ENCODE measurements around the gene USP7.

DNA sequence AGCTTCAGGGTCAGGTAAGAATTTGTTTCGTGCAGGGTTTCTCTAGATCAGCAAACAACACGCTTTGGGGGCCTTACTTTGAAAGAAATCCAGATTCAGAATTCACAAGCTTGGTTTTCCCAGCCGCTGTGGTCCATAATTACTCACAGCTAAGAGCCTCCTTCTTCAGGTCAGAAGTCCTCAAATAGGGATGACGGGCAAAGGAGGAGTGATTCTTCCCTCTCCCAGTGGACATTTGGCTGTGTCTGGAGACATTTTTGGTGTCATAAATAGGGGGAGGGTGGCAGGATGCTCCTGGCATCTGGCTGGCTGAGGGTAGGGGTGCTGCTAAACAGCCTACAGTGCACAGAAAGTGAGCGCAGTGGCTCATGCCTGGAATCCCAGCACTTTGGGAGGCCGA, 48.6 kb upstream of the USP7 start:
- TF ChIP-seq, protein P1, sequence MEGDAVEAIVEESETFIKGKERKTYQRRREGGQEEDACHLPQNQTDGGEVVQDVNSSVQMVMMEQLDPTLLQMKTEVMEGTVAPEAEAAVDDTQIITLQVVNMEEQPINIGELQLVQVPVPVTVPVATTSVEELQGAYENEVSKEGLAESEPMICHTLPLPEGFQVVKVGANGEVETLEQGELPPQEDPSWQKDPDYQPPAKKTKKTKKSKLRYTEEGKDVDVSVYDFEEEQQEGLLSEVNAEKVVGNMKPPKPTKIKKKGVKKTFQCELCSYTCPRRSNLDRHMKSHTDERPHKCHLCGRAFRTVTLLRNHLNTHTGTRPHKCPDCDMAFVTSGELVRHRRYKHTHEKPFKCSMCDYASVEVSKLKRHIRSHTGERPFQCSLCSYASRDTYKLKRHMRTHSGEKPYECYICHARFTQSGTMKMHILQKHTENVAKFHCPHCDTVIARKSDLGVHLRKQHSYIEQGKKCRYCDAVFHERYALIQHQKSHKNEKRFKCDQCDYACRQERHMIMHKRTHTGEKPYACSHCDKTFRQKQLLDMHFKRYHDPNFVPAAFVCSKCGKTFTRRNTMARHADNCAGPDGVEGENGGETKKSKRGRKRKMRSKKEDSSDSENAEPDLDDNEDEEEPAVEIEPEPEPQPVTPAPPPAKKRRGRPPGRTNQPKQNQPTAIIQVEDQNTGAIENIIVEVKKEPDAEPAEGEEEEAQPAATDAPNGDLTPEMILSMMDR (IDR thresholded peaks at IDR 0.05; ENCODE audit: low read depth, low read length, missing input control) = no peak
- TF ChIP-seq, protein P2, sequence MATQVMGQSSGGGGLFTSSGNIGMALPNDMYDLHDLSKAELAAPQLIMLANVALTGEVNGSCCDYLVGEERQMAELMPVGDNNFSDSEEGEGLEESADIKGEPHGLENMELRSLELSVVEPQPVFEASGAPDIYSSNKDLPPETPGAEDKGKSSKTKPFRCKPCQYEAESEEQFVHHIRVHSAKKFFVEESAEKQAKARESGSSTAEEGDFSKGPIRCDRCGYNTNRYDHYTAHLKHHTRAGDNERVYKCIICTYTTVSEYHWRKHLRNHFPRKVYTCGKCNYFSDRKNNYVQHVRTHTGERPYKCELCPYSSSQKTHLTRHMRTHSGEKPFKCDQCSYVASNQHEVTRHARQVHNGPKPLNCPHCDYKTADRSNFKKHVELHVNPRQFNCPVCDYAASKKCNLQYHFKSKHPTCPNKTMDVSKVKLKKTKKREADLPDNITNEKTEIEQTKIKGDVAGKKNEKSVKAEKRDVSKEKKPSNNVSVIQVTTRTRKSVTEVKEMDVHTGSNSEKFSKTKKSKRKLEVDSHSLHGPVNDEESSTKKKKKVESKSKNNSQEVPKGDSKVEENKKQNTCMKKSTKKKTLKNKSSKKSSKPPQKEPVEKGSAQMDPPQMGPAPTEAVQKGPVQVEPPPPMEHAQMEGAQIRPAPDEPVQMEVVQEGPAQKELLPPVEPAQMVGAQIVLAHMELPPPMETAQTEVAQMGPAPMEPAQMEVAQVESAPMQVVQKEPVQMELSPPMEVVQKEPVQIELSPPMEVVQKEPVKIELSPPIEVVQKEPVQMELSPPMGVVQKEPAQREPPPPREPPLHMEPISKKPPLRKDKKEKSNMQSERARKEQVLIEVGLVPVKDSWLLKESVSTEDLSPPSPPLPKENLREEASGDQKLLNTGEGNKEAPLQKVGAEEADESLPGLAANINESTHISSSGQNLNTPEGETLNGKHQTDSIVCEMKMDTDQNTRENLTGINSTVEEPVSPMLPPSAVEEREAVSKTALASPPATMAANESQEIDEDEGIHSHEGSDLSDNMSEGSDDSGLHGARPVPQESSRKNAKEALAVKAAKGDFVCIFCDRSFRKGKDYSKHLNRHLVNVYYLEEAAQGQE (IDR thresholded peaks at IDR 0.05) = no peak
- no peak for TF ChIP-seq TAF1 (conservative IDR thresholded peaks at IDR 0.05)
- no peak for TF ChIP-seq FOXA1 (IDR thresholded peaks at IDR 0.05)
- TF ChIP-seq JUND (IDR thresholded peaks at IDR 0.05) = no peak
- TF ChIP-seq YY1 (IDR thresholded peaks at IDR 0.05) = no peak
- TF ChIP-seq, protein P3, sequence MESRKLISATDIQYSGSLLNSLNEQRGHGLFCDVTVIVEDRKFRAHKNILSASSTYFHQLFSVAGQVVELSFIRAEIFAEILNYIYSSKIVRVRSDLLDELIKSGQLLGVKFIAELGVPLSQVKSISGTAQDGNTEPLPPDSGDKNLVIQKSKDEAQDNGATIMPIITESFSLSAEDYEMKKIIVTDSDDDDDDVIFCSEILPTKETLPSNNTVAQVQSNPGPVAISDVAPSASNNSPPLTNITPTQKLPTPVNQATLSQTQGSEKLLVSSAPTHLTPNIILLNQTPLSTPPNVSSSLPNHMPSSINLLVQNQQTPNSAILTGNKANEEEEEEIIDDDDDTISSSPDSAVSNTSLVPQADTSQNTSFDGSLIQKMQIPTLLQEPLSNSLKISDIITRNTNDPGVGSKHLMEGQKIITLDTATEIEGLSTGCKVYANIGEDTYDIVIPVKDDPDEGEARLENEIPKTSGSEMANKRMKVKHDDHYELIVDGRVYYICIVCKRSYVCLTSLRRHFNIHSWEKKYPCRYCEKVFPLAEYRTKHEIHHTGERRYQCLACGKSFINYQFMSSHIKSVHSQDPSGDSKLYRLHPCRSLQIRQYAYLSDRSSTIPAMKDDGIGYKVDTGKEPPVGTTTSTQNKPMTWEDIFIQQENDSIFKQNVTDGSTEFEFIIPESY (IDR thresholded peaks at IDR 0.05) = no peak
- no peak for TF ChIP-seq FOXA2 (IDR thresholded peaks at IDR 0.05)
- TF ChIP-seq SP1 (IDR thresholded peaks at IDR 0.05) = no peak
- no peak for TF ChIP-seq GABPA (IDR thresholded peaks at IDR 0.05 in 1 of 2, conservative IDR thresholded peaks at IDR 0.05 in 1 of 2)
- TF ChIP-seq RAD21 (IDR thresholded peaks at IDR 0.05) = no peak
- TF ChIP-seq RXRA (IDR thresholded peaks at IDR 0.05) = no peak
- TF ChIP-seq EGR1 (IDR thresholded peaks at IDR 0.05; ENCODE audit: low read depth in 2 of 2) = no peak
